OCI-LY1 (cell line): ENCODE results near the gene PXDC1.

Experiments used
- EZH2 ChIP-seq: fragments of 200-600 bp; sonication (generic), shearing (Covaris generic); IDR thresholded peaks from 2 replicates; pipeline ENCODE4 v1.8.0; 2017; ENCODE audit warnings: borderline replicate concordance, mixed run types, mild to moderate bottlenecking, antibody characterized with exemption, low read length, moderate library complexity, mixed read lengths
- TF ChIP-seq, protein P1 (sequence below): fragments of 200-600 bp; sonication (generic), shearing (Covaris generic); IDR thresholded peaks from 2 replicates; pipeline ENCODE4 v1.5.1; 2017; ENCODE audit warnings: mild to moderate bottlenecking, antibody characterized with exemption, low read length, moderate library complexity, mixed read lengths

DNA sequence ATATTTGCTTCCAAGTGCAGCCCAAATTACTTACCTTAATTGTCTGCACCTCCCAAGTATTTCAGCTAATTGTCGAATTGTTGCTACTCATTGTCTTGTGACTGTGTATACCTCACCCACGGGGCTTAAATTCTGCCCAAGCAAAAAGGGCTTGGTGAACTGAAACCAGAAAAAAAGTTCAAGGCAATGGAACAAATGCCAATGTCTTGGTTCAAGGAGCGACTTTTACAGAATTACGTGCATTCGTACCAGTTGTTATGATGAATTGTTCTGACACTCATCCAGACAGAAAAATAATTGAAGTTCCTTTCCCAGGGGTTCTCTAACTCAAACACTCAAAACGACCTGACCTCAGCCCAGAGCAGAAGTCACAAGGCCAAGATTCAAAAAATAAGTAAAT, 13.9 kb upstream of the PXDC1 start:
- TF ChIP-seq, protein P1, sequence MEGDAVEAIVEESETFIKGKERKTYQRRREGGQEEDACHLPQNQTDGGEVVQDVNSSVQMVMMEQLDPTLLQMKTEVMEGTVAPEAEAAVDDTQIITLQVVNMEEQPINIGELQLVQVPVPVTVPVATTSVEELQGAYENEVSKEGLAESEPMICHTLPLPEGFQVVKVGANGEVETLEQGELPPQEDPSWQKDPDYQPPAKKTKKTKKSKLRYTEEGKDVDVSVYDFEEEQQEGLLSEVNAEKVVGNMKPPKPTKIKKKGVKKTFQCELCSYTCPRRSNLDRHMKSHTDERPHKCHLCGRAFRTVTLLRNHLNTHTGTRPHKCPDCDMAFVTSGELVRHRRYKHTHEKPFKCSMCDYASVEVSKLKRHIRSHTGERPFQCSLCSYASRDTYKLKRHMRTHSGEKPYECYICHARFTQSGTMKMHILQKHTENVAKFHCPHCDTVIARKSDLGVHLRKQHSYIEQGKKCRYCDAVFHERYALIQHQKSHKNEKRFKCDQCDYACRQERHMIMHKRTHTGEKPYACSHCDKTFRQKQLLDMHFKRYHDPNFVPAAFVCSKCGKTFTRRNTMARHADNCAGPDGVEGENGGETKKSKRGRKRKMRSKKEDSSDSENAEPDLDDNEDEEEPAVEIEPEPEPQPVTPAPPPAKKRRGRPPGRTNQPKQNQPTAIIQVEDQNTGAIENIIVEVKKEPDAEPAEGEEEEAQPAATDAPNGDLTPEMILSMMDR: no peak
- TF ChIP-seq EZH2: no peak
